HCT116 (cell line): ENCODE results near the gene PRPS1. TPM values are rescaled to one million over a fixed set of nuclear protein-coding genes. Genes with fewer than 3 reads are reported as not detected.

Experiments used
- ATAC-seq: fragments of 200-7000 bp; cut with Tn5 transposase; 2 replicates; pipeline ENCODE4 v1.9.1; 2020; ENCODE audit warnings: mild to moderate bottlenecking, moderate library complexity
- BruUV-seq: library from RNA; stranded (reverse); fragments of 400-500 nt; replicated peaks from 2 replicates; lab custom pipeline; 2021; lab: Mats Ljungman, UMichigan
- CTCF ChIA-PET: fragments of 300-600 bp; sonication (Branson Sonifier 250); formaldehyde crosslinking; loops from one replicate; lab custom pipeline; 2021; ENCODE audit warnings: antibody characterized with exemption; lab: Charles Lee
- POLR2A ChIA-PET: fragments of 300-600, 350-600 bp; sonication (Branson Sonifier 250); formaldehyde crosslinking; loops from one replicate; lab custom pipeline; 2021; ENCODE audit warnings: antibody characterized with exemption; lab: Charles Lee
- RAD21 ChIA-PET, 2 experiments: fragments of 300-600 bp; sonication (Branson Sonifier 250); formaldehyde crosslinking; loops; one replicate each; lab custom pipeline; 2023; ENCODE audit warnings: low total read pairs in 2 of 2; ENCODE audit not compliant: uncharacterized antibody in 2 of 2, unreplicated experiment in 2 of 2, low non-redundant PET in 1 of 2; lab: Charles Lee
- DNase-seq: peaks from one replicate; pipeline ENCODE4 v3.0.0-alpha.2; 2010; ENCODE audit warnings: low read depth, low spot score
- H2AFZ ChIP-seq: fragments of 200-600 bp; shearing (Covaris generic), sonication (generic); 2 replicates; pipeline ENCODE4 v1.6.1; 2017; ENCODE audit warnings: low read depth, mixed run types, mixed read lengths, antibody characterized with exemption, low read length; ENCODE audit not compliant: poor library complexity, severe bottlenecking
- H3K27ac ChIP-seq: 2 replicates; pipeline ENCODE4 v1.5.1; 2012; ENCODE audit warnings: low read depth, low read length
- H3K27me3 ChIP-seq: fragments of 200-600 bp; sonication (generic); 2 replicates; pipeline ENCODE4 v1.6.1; 2016; ENCODE audit warnings: mixed run types, low read length, mixed read lengths; ENCODE audit not compliant: insufficient read depth
- H3K36me3 ChIP-seq, 2 experiments: fragments of 200-500 bp in 1 of 2; fragments of 200-600 bp in 1 of 2; sonication (Bioruptor generic) in 1 of 2; sonication (generic) in 1 of 2; 2 replicates each; pipeline versions ENCODE4 v1.5.1 to v1.6.1; 2014 to 2016; ENCODE audit warnings: low read length in 2 of 2, inconsistent platforms in 1 of 2, mixed read lengths in 1 of 2, mixed run types in 1 of 2; ENCODE audit not compliant: insufficient read depth in 2 of 2, control insufficient read depth in 1 of 2
- H3K4me1 ChIP-seq, 2 experiments: fragments of 200-600 bp in 1 of 2; sonication (generic) in 1 of 2; 2 replicates each; pipeline versions ENCODE4 v1.5.1 to v1.6.1; 2012 to 2017; ENCODE audit warnings: low read length in 2 of 2, inconsistent platforms in 1 of 2, mild to moderate bottlenecking in 1 of 2, mixed read lengths in 1 of 2, mixed run types in 1 of 2, moderate library complexity in 1 of 2; ENCODE audit not compliant: insufficient read depth in 2 of 2, control insufficient read depth in 1 of 2
- H3K4me2 ChIP-seq: fragments of 200-600 bp; sonication (generic); 2 replicates; pipeline ENCODE4 v1.6.1; 2017; ENCODE audit warnings: mixed run types, low read length, mixed read lengths
- H3K4me3 ChIP-seq, 2 experiments: fragments of 200-600 bp in 1 of 2; sonication (generic) in 1 of 2; replicated peaks in 1 of 2; 2 replicates each; pipeline ENCODE4 v1.5.1; 2011 to 2016; ENCODE audit warnings: low read length in 2 of 2, control low read depth in 1 of 2, low read depth in 1 of 2, mild to moderate bottlenecking in 1 of 2, mixed read lengths in 1 of 2, mixed run types in 1 of 2
- H3K79me2 ChIP-seq: fragments of 200-600 bp; sonication (generic); 2 replicates; pipeline ENCODE4 v1.6.1; 2017; ENCODE audit warnings: mild to moderate bottlenecking, mixed run types, low read length, moderate library complexity, mixed read lengths; ENCODE audit not compliant: insufficient read depth
- H3K9ac ChIP-seq: fragments of 200-600 bp; sonication (generic); 2 replicates; pipeline ENCODE4 v1.6.1; 2016; ENCODE audit warnings: low read length, mixed read lengths
- H3K9me2 ChIP-seq: fragments of 200-600 bp; sonication (generic), shearing (Covaris generic); 2 replicates; pipeline ENCODE4 v1.6.1; 2017; ENCODE audit warnings: mixed run types, mild to moderate bottlenecking, moderate library complexity; ENCODE audit not compliant: insufficient read depth
- H3K9me3 ChIP-seq, 2 experiments: fragments of 200-500 bp in 1 of 2; fragments of 200-600 bp in 1 of 2; sonication (Bioruptor generic) in 1 of 2; sonication (generic) in 1 of 2; 2 replicates each; pipeline ENCODE4 v1.6.1; 2014 to 2017; ENCODE audit warnings: low read length in 2 of 2, mixed read lengths in 2 of 2, inconsistent platforms in 1 of 2, low read depth in 1 of 2, mild to moderate bottlenecking in 1 of 2, mixed run types in 1 of 2, moderate library complexity in 1 of 2; ENCODE audit not compliant: control insufficient read depth in 1 of 2, insufficient read depth in 1 of 2
- H4K20me1 ChIP-seq: fragments of 200-600 bp; sonication (generic), shearing (Covaris generic); 2 replicates; pipeline ENCODE4 v1.6.1; 2017; ENCODE audit warnings: mixed run types, mild to moderate bottlenecking, moderate library complexity; ENCODE audit not compliant: insufficient read depth
- ATF3 ChIP-seq: IDR thresholded peaks from 2 replicates; pipeline ENCODE4 v1.6.1; 2012
- CEBPB ChIP-seq: IDR thresholded peaks from 2 replicates; pipeline ENCODE4 v1.6.1; 2012; ENCODE audit warnings: low read depth
- ELF1 ChIP-seq: IDR thresholded peaks from 2 replicates; pipeline ENCODE4 v1.6.1; 2012; ENCODE audit warnings: low read depth, borderline replicate concordance
- EZH2phosphoT487 ChIP-seq: fragments of 200-600 bp; IDR thresholded peaks from 2 replicates; pipeline ENCODE4 v1.6.1; 2018; ENCODE audit warnings: antibody characterized with exemption, borderline replicate concordance
- FOSL1 ChIP-seq: IDR thresholded peaks from 2 replicates; pipeline ENCODE4 v1.6.1; 2012; ENCODE audit warnings: low read depth
- MAX ChIP-seq: IDR thresholded peaks from 2 replicates; pipeline ENCODE4 v1.6.1; 2012
- POLR2A ChIP-seq: IDR thresholded peaks from 2 replicates; pipeline ENCODE4 v1.7.0; 2011; ENCODE audit warnings: borderline replicate concordance; ENCODE audit not compliant: insufficient read depth, insufficient read length; ENCODE audit errors: extremely low read depth
- intact Hi-C: fragments of 100-400 bp; cut with micrococcal nuclease; formaldehyde crosslinking; loops from 2 replicates; pipeline ENCODE4 v1.10.0; 2022
- total RNA-seq: library from RNA; stranded (reverse); gene quantifications from one replicate; pipeline ENCODE4 v1.2.1, GENCODE V29; 2021; ENCODE audit not compliant: unreplicated experiment

Gene PRPS1
- total RNA-seq, 1 experiment from 2014 or later: 62.6 TPM

- Histone ChIP-seq H3K9me2 (no peaks in the 10 kb centered on the region), H3K27me3 (no peaks in the 10 kb centered on the region), H3K4me1 (peaks cover 7 to 13% of the 10 kb centered on the region in 2 experiments), H3K4me2 (no peak overlapping the region), H3K79me2 (peaks cover 78% of the 10 kb centered on the region), H3K9me3 (no peaks in the 10 kb centered on the region), H3K36me3 (no peaks in the 10 kb centered on the region), H4K20me1 (no peaks in the 10 kb centered on the region), H3K27ac (no peak overlapping the region), H3K9ac (no peak overlapping the region), H3K4me3 (no peak overlapping the region), H2AFZ (no peak overlapping the region)
- intact Hi-C loops: loop anchor here (10.0 kb wide), 1 partner anchor 608 kb away; no protein-coding TSS in a partner anchor
- BruUV-seq: no TSS peak
- DNase-seq (no peak), ATAC-seq (no peak)
- ChIA-PET CTCF (no interaction called here), RAD21 (no interaction called here), POLR2A (no interaction called here)
- TF ChIP-seq ELF1: no peak
Observed at GRCh38 chrX:107632346-107632745, 4.0 kb downstream of the PRPS1 start.

GRCh38 chrX:107646735-107647134, 18.4 kb downstream of the PRPS1 start:
- Histone ChIP-seq H3K9me2 (no peaks in the 10 kb centered on the region), H3K9me3 (no peaks in the 10 kb centered on the region), H2AFZ (no peak overlapping the region), H3K36me3 (peaks cover 3 to 13% of the 10 kb centered on the region in 2 experiments; a peak in 2 of 4 replicates), H3K27me3 (no peaks in the 10 kb centered on the region), H4K20me1 (no peaks in the 10 kb centered on the region), H3K79me2 (peaks cover 7% of the 10 kb centered on the region; the same call in 1 of the 2 replicates), H3K9ac (no peak overlapping the region), H3K4me1 (no peaks in the 10 kb centered on the region), H3K27ac (no peak overlapping the region), H3K4me2 (no peak overlapping the region), H3K4me3 (no peak overlapping the region)
- TF ChIP-seq EZH2phosphoT487 (no peak), MAX (no peak), CEBPB (no peak), ELF1 (no peak), POLR2A (no peak), ATF3 (no peak), FOSL1 (no peak)
- no TSS peak for BruUV-seq
- ChIA-PET RAD21 (no interaction called here), POLR2A (interaction anchor here (1.2 kb wide), 1 partner anchor 19 kb away, joined by 3 read pairs; the partner anchor contains the start of gene PRPS1), CTCF (no interaction called here)
- intact Hi-C loops: no loop called here
- DNase-seq: no peak
- no peak for ATAC-seq
